ENCODE data around the gene DDAH2. TPM values are rescaled to one million over a fixed set of nuclear protein-coding genes. Genes with fewer than 3 reads are reported as not detected.

Gene DDAH2
- total RNA-seq, 4 donors from 2014 or later = 65.7 to 124 (median 106) TPM

DNA sequence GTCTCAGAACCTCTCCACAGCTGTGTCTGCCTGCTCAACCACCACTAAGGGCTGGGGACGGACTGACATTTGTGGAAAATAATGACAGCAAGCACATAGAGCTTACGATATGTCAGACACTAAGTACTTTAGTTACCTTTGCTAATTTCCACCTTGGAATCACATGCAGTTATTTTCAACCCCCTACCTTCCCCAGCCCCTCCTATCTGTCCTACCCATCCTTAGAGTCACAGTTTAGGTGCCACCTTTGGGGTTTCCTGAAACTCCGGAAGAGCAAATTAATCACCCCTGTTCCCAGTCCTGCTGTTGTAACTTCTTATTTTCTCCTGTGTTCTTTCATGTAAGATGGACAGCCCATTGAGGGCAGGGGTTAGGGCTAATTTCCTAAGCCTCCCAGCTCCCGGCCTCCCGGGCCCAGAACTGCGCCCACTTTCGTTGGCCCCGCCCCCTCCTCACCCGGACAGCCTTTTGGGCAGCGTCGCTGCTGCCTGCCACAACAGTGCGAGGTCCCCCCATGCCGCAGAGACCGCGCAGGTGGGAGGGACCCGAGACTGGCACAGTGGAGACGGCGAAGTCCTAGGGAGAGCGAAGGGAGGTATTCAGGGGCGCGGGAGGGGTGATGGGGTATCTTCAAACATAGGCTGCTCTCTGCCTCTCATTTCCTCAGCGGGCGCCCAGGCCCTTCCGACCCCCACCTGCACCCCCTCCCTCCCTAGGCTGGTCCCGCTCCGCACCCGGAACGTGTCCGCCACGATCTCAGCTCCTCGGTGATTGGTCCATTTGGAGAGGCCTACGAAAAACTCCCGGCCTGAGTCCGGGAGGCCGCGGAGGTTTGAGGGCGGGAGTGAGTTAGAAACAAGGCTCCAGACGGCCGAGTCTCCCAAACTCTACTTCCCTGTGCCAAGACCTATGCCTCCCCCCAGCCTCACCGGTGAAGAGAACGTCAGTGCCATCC, 1.1 kb downstream of the DDAH2 start:
- DNase-seq (ENCODE audit: low spot score in 2 of 2) = no peak
- intact Hi-C loops (cut with DNase I; ENCODE audit: low total_unique reads) = no loop called here
- TF ChIP-seq POLR2A (IDR thresholded peaks at IDR 0.05) = no peak
- 70 to 72% methylated on average over 41 of the region's 41 CpGs for WGBS, 2 donors
- no peak overlapping the region for H3K4me3 ChIP-seq (ENCODE audit: low read depth, poor library complexity, severe bottlenecking)

GRCh38 chr6:31727034-31727716, 1.9 kb downstream of the DDAH2 start:
- intact Hi-C loops (cut with DNase I; ENCODE audit: low total_unique reads) = no loop called here
- 62 to 64% methylated on average over 7 of the region's 7 CpGs for WGBS, 2 donors
- no peak overlapping the region for H3K4me3 ChIP-seq (ENCODE audit: low read depth, poor library complexity, severe bottlenecking)
- DNase-seq (ENCODE audit: low spot score in 2 of 2) = no peak
- TF ChIP-seq CTCF (IDR thresholded peaks at IDR 0.05) (no peak), POLR2A (IDR thresholded peaks at IDR 0.05) (no peak)

GRCh38 chr6:31725502-31726350, 3.4 kb downstream of the DDAH2 start:
- DNase-seq (ENCODE audit: low spot score in 2 of 2) = no peak
- TF ChIP-seq POLR2A (IDR thresholded peaks at IDR 0.05) (no peak), CTCF (IDR thresholded peaks at IDR 0.05) (no peak)
- intact Hi-C loops (cut with DNase I; ENCODE audit: low total_unique reads) = no loop called here
- 76 to 77% methylated on average over 12 of the region's 12 CpGs for WGBS, 2 donors
- no peak overlapping the region for H3K4me3 ChIP-seq (ENCODE audit: low read depth, poor library complexity, severe bottlenecking)

DNA sequence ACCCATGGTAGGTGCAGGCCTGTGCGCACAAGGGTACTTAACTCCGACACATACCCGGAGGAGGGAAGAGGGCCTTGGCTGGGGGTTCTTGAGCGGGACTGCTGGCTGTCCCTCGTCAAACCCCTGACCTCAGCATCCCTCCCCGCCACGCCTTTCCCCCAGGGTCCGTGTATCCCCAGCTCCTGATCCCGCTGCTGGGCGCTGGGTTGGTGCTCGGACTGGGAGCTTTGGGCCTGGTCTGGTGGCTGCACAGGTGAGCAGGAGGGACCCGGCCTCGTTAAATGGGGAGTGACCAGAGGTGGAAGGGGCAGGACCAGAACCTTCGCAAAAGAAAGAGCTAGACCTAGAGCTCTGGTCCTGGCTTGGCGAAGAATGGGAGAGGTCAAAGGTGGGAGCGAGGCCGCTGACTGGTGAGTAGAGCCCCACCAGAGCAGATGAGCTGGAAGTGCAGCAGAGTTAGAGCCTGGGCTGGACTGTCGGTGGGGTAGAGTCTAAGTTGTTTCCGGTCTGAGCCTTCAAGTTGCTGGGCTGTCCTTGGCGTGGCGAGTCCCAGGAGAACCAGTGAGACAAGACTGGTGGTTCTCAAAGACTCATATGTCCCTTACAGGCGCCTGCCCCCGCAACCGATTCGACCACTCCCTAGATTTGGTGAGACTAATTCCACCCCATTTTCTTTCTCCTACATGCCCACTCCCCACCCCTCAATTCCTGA, 5.0 kb downstream of the DDAH2 start:
- intact Hi-C loops (cut with DNase I; ENCODE audit: low total_unique reads) = no loop called here
- no peak for DNase-seq (ENCODE audit: low spot score in 2 of 2)
- H3K4me3 ChIP-seq (ENCODE audit: low read depth, poor library complexity, severe bottlenecking) = no peak overlapping the region
- no peak for TF ChIP-seq CTCF (IDR thresholded peaks at IDR 0.05)
- no peak for TF ChIP-seq POLR2A (IDR thresholded peaks at IDR 0.05)
- WGBS, 2 donors = 83 to 86% methylated on average over 25 of the region's 25 CpGs

DNA sequence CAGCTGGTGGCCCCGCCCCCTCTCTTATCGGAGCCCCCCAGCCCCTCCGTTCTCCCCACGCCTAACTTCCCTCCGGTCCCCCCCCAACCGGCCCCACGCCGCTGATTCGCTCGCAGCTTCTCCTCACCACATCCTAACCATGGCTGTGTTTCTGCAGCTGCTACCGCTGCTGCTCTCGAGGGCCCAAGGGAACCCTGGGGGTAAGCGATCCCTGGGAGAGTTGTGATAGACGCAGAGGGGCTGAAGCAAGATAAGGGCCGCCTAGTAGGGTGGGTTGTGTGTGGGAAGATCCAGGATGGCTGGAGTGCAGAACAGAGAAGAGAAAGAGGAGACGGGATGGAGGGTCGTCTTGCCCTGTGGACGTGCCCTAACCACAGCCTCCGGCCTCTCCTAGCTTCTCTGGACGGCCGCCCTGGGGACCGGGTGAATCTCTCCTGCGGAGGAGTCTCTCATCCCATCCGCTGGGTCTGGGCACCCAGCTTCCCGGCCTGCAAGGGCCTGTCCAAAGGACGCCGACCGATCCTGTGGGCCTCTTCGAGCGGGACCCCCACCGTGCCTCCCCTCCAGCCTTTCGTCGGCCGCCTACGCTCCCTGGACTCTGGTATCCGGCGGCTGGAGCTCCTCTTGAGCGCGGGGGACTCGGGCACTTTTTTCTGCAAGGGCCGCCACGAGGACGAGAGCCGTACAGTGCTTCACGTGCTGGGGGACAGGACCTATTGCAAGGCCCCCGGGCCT, 5.7 kb downstream of the DDAH2 start, which contains the start of gene MPIG6B:
Gene MPIG6B, plus strand, starts transcription at position 129 of the 735 bp plus-strand sequence. Its CDS starts 11 bp downstream, at position 140.
- no peak for TF ChIP-seq CTCF (IDR thresholded peaks at IDR 0.05)
- WGBS, 2 donors = 74 to 82% methylated on average over 37 to 46 of the region's 46 CpGs
- no peak within 1 kb of the TSS for H3K4me3 ChIP-seq (ENCODE audit: low read depth, poor library complexity, severe bottlenecking)
- intact Hi-C loops (cut with DNase I; ENCODE audit: low total_unique reads) = no loop called here
- DNase-seq (ENCODE audit: low spot score in 2 of 2) = no peak
